Large intestine (tissue), 12 donors: ENCODE results near the gene UGGT1. TPM values are rescaled to one million over a fixed set of nuclear protein-coding genes. Genes with fewer than 3 reads are reported as not detected.
A peak's percentile ranks its signal among the peaks of the same experiment; 100 is the strongest.

ENCODE experiments used
- DNase-seq, 2 donors: peaks; one replicate each; pipeline versions ENCODE4 v3.0.0 to v3.0.0-alpha.2; 2013
- H3K27ac ChIP-seq: one replicate; pipeline ENCODE4 v1.5.1; 2013; ENCODE audit warnings: low read length
- H3K27me3 ChIP-seq: 2 replicates; pipeline ENCODE4 v1.6.1; 2013; ENCODE audit warnings: low read length; ENCODE audit not compliant: control insufficient read depth, insufficient read depth
- H3K36me3 ChIP-seq: 2 replicates; pipeline ENCODE4 v1.6.1; 2013; ENCODE audit warnings: low read length; ENCODE audit not compliant: control insufficient read depth, insufficient read depth
- H3K4me1 ChIP-seq: one replicate; pipeline ENCODE4 v1.6.1; 2013; ENCODE audit warnings: low read length; ENCODE audit not compliant: control insufficient read depth, insufficient read depth
- H3K4me3 ChIP-seq: one replicate; pipeline ENCODE4 v1.5.1; 2013; ENCODE audit warnings: low read length
- H3K9me3 ChIP-seq: one replicate; pipeline ENCODE4 v1.6.1; 2013; ENCODE audit warnings: mild to moderate bottlenecking, low read depth, low read length, moderate library complexity; ENCODE audit not compliant: control insufficient read depth
- WGBS: methylation state at CpG from one replicate; pipeline ENCODE4 v1.1.5; 2013; ENCODE audit warnings: low lambda C conversion rate; ENCODE audit not compliant: insufficient coverage; 5-methylcytosine and 5-hydroxymethylcytosine counted together
- long read RNA-seq, 11 donors: transcript quantifications; one replicate each; lab custom pipeline, GENCODE V29; 2026
- polyA plus RNA-seq: library from polyadenylated mRNA; unstranded; fragments of 120-200 nt; gene quantifications from one replicate; pipeline ENCODE4 v1.2.1, GENCODE V29; 2013

Gene UGGT1, protein sequence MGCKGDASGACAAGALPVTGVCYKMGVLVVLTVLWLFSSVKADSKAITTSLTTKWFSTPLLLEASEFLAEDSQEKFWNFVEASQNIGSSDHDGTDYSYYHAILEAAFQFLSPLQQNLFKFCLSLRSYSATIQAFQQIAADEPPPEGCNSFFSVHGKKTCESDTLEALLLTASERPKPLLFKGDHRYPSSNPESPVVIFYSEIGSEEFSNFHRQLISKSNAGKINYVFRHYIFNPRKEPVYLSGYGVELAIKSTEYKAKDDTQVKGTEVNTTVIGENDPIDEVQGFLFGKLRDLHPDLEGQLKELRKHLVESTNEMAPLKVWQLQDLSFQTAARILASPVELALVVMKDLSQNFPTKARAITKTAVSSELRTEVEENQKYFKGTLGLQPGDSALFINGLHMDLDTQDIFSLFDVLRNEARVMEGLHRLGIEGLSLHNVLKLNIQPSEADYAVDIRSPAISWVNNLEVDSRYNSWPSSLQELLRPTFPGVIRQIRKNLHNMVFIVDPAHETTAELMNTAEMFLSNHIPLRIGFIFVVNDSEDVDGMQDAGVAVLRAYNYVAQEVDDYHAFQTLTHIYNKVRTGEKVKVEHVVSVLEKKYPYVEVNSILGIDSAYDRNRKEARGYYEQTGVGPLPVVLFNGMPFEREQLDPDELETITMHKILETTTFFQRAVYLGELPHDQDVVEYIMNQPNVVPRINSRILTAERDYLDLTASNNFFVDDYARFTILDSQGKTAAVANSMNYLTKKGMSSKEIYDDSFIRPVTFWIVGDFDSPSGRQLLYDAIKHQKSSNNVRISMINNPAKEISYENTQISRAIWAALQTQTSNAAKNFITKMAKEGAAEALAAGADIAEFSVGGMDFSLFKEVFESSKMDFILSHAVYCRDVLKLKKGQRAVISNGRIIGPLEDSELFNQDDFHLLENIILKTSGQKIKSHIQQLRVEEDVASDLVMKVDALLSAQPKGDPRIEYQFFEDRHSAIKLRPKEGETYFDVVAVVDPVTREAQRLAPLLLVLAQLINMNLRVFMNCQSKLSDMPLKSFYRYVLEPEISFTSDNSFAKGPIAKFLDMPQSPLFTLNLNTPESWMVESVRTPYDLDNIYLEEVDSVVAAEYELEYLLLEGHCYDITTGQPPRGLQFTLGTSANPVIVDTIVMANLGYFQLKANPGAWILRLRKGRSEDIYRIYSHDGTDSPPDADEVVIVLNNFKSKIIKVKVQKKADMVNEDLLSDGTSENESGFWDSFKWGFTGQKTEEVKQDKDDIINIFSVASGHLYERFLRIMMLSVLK (N-terminal part only)
- polyA plus RNA-seq, result 21.1 TPM
- long read RNA-seq, donor 1, full-length matches to known transcripts, result 2 of 2 reads
- long read RNA-seq, donor 1, partial matches to known transcripts, result 0 of 2 reads
- long read RNA-seq, donor 1, other reads (novel, unspliced or antisense), result 0 of 2 reads
- long read RNA-seq, donor 2, result 0 reads
- long read RNA-seq, donor 3, result 0 reads
- long read RNA-seq, donor 4, result 0 reads
- long read RNA-seq, donor 5, full-length matches to known transcripts, result 1 of 1 reads
- long read RNA-seq, donor 5, partial matches to known transcripts, result 0 of 1 reads
- long read RNA-seq, donor 5, other reads (novel, unspliced or antisense), result 0 of 1 reads
- long read RNA-seq, donor 6, result 0 reads
- long read RNA-seq, donor 7, full-length matches to known transcripts, result 1 of 9 reads
- long read RNA-seq, donor 7, partial matches to known transcripts, result 8 of 9 reads
- long read RNA-seq, donor 7, other reads (novel, unspliced or antisense), result 0 of 9 reads
- long read RNA-seq, donor 8, partial matches to known transcripts, result 15 of 15 reads
- long read RNA-seq, donor 8, other reads (novel, unspliced or antisense), result 0 of 15 reads
- long read RNA-seq, donor 9, partial matches to known transcripts, result 5 of 5 reads
- long read RNA-seq, donor 9, other reads (novel, unspliced or antisense), result 0 of 5 reads
- long read RNA-seq, donor 10, partial matches to known transcripts, result 11 of 11 reads
- long read RNA-seq, donor 10, other reads (novel, unspliced or antisense), result 0 of 11 reads
- long read RNA-seq, donor 11, full-length matches to known transcripts, result 1 of 7 reads
- long read RNA-seq, donor 11, partial matches to known transcripts, result 6 of 7 reads
- long read RNA-seq, donor 11, other reads (novel, unspliced or antisense), result 0 of 7 reads

DNA sequence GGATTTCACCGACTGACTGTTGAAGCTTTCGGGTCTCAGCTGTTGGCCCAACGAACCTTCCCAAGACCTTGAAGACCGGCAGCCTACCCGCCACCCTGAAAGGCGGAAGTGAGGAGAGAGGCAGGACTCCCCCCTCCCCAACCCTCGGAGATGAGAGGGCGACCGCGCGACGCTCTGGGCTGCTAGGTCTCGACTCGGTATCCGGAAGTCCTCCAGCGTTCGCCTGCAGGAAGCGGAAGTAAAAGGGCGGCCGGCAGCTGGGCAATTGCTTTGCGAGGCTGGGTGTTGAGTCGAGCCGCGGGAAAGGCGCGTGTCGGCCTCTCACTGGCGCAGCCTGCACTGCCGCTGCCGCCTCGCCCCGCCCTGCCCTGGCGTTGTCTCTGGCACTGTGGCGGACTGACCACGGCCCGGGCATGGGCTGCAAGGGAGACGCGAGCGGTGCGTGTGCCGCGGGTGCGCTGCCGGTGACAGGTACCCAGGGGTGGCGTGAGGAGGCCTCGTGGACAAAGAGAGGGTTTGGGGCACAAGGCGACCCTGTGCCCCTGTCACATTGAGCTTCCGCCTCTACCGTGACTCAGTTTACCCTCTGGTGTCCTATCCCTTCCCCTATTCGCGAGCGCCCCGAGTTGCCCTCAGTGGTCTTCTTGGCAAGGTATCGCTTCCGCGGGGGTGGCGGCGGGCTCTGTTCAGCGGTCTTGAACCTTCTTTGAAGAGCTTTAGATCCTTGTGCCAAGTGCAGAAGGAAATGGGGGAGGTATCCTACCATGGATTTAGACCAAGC lies at the start of gene UGGT1:
UGGT1 (plus strand) TSS at position 256 of the 781 bp plus-strand sequence; CDS start at position 414, 158 bp downstream.
- H3K4me3 ChIP-seq, result peak within 1 kb of the TSS; percentile 99
- peak within 1 kb of the TSS; percentile 70 for H3K27ac ChIP-seq
- DNase-seq, result peak; percentile 97 to 98
- WGBS, result no CpG with 5 or more reads among the region's 59 CpGs
- no peaks in the 10 kb centered on the region for H3K27me3 ChIP-seq
- no peaks in the 10 kb centered on the region for H3K4me1 ChIP-seq
- H3K9me3 ChIP-seq, result no peaks in the 10 kb centered on the region
- H3K36me3 ChIP-seq, result peaks cover 2% of the 10 kb centered on the region

DNA sequence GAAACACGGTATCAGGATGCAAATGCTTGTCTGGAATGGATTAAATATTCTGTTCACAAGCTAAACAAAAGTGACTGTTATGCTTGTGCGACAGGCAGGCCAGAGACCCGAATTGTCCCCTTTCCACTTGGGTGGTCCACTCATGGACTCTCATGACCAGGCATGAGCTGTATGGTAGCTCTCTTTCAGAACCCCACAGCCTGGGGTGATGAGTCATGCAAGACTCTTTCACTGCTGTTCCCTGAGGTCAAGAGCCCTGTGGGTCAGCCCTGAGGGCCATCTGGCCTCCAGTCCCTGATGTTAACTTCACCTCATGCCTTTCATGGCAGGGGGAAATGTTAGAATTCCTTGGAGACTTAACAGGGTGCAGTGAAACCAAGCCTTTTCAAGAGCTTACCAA lies 49.4 kb upstream of the UGGT1 start:
- Histone ChIP-seq H3K9me3 (peaks cover 4% of the 10 kb centered on the region), H3K27me3 (no peaks in the 10 kb centered on the region), H3K27ac (no peak overlapping the region), H3K4me1 (no peaks in the 10 kb centered on the region), H3K4me3 (no peak overlapping the region), H3K36me3 (no peaks in the 10 kb centered on the region)
- 50% methylated on average over 1 of the region's 3 CpGs for WGBS
- DNase-seq, result no peak

- H3K27ac ChIP-seq, result no peak overlapping the region
- no CpG with 5 or more reads among the region's 3 CpGs for WGBS
These were observed 48.0 kb upstream of the UGGT1 start for GRCh38 chr2:128043041-128043440.

GRCh38 chr2:128053331-128053730 lies 37.7 kb upstream of the UGGT1 start:
- H3K9me3 ChIP-seq, result no peaks in the 10 kb centered on the region
- H3K4me3 ChIP-seq, result no peak overlapping the region
- no CpG with 5 or more reads among the region's 12 CpGs for WGBS
- H3K27me3 ChIP-seq, result peaks cover 3% of the 10 kb centered on the region
- no peaks in the 10 kb centered on the region for H3K36me3 ChIP-seq
- no peak overlapping the region for H3K27ac ChIP-seq
- H3K4me1 ChIP-seq, result no peaks in the 10 kb centered on the region
- no peak for DNase-seq

More at GRCh38 chr2:128043041-128043440, 48.0 kb upstream of the UGGT1 start:
- Histone ChIP-seq H3K9me3 (no peaks in the 10 kb centered on the region), H3K4me1 (no peaks in the 10 kb centered on the region), H3K27me3 (no peaks in the 10 kb centered on the region), H3K36me3 (no peaks in the 10 kb centered on the region), H3K4me3 (no peak overlapping the region)
- no peak for DNase-seq

GRCh38 chr2:128054104-128054885 lies 36.7 kb upstream of the UGGT1 start:
- Histone ChIP-seq H3K36me3 (no peaks in the 10 kb centered on the region), H3K4me3 (no peak overlapping the region), H3K9me3 (no peaks in the 10 kb centered on the region), H3K27ac (no peak overlapping the region), H3K4me1 (no peaks in the 10 kb centered on the region), H3K27me3 (peaks cover 3% of the 10 kb centered on the region)
- no peak for DNase-seq
- no CpG with 5 or more reads among the region's 11 CpGs for WGBS

DNA sequence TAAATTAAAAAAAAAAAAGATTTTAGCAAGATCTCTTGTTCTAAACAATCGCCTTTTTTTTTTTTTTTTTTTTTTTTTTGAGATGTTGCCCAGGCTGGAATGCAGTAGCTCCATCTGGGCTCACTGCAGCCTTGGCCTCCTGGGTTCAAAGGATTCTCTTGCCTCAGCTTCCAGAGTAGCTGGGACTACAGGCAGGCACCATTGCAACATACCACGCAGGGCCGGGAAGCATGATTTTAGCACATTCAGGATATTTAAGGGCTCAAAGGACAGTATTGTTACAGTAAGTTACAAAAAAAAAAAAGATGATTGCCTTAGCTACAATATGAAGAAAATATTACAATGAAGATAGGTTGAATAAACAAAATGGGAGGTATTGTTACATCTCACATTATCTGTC lies 33.7 kb upstream of the UGGT1 start:
- WGBS, result no CpG with 5 or more reads among the region's 3 CpGs
- Histone ChIP-seq H3K27ac (no peak overlapping the region), H3K4me3 (no peak overlapping the region)

DNA sequence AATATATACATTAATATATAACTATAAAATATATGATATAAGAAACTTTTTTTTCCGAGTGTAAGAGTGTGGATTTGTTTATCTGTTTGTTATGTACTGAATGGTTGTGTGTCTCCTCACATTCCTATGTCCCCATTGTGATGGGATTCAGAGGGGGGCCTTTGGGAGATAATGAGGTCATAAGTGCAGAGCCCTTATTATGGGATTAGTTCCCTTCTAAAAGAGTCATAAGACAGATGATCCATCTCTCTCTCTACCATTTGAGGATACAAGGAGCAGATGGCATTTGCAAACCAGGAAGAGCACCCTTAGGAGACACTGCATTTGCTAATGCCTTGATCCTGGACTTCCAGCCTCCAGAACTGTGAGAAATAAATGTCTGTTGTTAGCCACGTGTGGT lies 32.9 kb upstream of the UGGT1 start:
- H3K36me3 ChIP-seq, result no peaks in the 10 kb centered on the region
- WGBS, result 20% methylated on average over 1 of the region's 2 CpGs
- DNase-seq, result no peak
- no peaks in the 10 kb centered on the region for H3K4me1 ChIP-seq
- no peak overlapping the region for H3K4me3 ChIP-seq
- H3K27ac ChIP-seq, result no peak overlapping the region
- peaks cover 2% of the 10 kb centered on the region for H3K27me3 ChIP-seq
- H3K9me3 ChIP-seq, result no peaks in the 10 kb centered on the region

More for the DNA sequence above, 33.7 kb upstream of the UGGT1 start:
- Histone ChIP-seq H3K36me3 (no peaks in the 10 kb centered on the region), H3K4me1 (no peaks in the 10 kb centered on the region), H3K27me3 (peaks cover 3% of the 10 kb centered on the region), H3K9me3 (no peaks in the 10 kb centered on the region)
- no peak for DNase-seq

DNA sequence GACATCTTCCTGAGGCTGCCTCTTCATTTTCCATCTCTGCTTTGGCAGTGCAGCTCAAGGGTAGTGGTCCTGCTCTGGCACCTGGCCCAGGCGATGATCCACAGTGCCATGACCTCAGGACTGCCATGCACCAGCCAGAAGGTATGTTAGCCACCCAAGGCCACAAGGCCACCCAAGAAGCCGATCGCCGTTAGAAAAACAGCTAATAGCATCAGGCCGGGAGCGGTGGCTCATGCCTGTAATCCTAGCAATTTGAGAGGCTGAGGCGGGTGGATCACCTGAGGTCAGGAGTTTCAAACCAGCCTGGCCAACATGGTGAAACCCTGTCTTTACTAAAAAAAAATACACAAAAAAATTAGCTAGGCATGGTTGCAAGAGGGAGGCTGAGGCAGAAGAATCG lies 28.4 kb upstream of the UGGT1 start:
- no peak for DNase-seq
- H3K27ac ChIP-seq, result no peak overlapping the region
- no peaks in the 10 kb centered on the region for H3K9me3 ChIP-seq
- WGBS, result no CpG with 5 or more reads among the region's 8 CpGs
- H3K4me1 ChIP-seq, result no peaks in the 10 kb centered on the region
- no peaks in the 10 kb centered on the region for H3K36me3 ChIP-seq
- H3K4me3 ChIP-seq, result no peak overlapping the region
- H3K27me3 ChIP-seq, result no peaks in the 10 kb centered on the region
